Nephron (organoid): ENCODE data around the gene P3H4.

Experiments
- H3K27ac Mint-ChIP-seq, 3 experiments: 2 replicates each; pipeline ENCODE4 v1.8.0; 2020; ENCODE audit warnings: mixed read lengths in 3 of 3, mild to moderate bottlenecking in 2 of 3, moderate library complexity in 1 of 3
- H3K27me3 Mint-ChIP-seq: 2 replicates; pipeline ENCODE4 v1.8.0; 2021; ENCODE audit warnings: low read depth, mild to moderate bottlenecking, moderate library complexity, mixed read lengths
- H3K36me3 Mint-ChIP-seq: 2 replicates; pipeline ENCODE4 v1.8.0; 2020; ENCODE audit warnings: low read depth, mixed read lengths
- H3K4me1 Mint-ChIP-seq: 2 replicates; pipeline ENCODE4 v1.8.0; 2020; ENCODE audit warnings: mixed read lengths
- H3K4me3 Mint-ChIP-seq, 3 experiments: 2 replicates each; pipeline ENCODE4 v1.8.0; 2020; ENCODE audit warnings: mild to moderate bottlenecking in 3 of 3, mixed read lengths in 3 of 3, moderate library complexity in 2 of 3
- H3K9me3 Mint-ChIP-seq: 2 replicates; pipeline ENCODE4 v1.8.0; 2020; ENCODE audit warnings: mixed read lengths
- TF ChIP-seq, protein P1 (sequence below), 3 experiments: fragments of 200-600 bp; sonication (generic); IDR thresholded peaks; one replicate each; pipeline ENCODE4 v1.5.0; 2021; ENCODE audit warnings: antibody characterized with exemption in 3 of 3; ENCODE audit not compliant: unreplicated experiment in 3 of 3

Gene P3H4

GRCh38 chr17:41825175-41825845 is 13.6 kb upstream of the P3H4 start:
- Mint-ChIP-seq H3K27ac (no peak overlapping the region), H3K4me1 (no peaks in the 10 kb centered on the region), H3K27me3 (no peaks in the 10 kb centered on the region), H3K4me3 (no peak overlapping the region), H3K36me3 (peaks cover 39% of the 10 kb centered on the region), H3K9me3 (no peaks in the 10 kb centered on the region)
- TF ChIP-seq, protein P1, sequence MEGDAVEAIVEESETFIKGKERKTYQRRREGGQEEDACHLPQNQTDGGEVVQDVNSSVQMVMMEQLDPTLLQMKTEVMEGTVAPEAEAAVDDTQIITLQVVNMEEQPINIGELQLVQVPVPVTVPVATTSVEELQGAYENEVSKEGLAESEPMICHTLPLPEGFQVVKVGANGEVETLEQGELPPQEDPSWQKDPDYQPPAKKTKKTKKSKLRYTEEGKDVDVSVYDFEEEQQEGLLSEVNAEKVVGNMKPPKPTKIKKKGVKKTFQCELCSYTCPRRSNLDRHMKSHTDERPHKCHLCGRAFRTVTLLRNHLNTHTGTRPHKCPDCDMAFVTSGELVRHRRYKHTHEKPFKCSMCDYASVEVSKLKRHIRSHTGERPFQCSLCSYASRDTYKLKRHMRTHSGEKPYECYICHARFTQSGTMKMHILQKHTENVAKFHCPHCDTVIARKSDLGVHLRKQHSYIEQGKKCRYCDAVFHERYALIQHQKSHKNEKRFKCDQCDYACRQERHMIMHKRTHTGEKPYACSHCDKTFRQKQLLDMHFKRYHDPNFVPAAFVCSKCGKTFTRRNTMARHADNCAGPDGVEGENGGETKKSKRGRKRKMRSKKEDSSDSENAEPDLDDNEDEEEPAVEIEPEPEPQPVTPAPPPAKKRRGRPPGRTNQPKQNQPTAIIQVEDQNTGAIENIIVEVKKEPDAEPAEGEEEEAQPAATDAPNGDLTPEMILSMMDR (IDR thresholded peaks at IDR 0.05; ENCODE audit: unreplicated experiment in 3 of 3) = no peak

GRCh38 chr17:41824086-41824485 is 12.3 kb upstream of the P3H4 start:
- no peak overlapping the region for H3K27ac Mint-ChIP-seq
- H3K36me3 Mint-ChIP-seq = peaks cover 33% of the 10 kb centered on the region
- H3K4me3 Mint-ChIP-seq = no peak overlapping the region
- no peaks in the 10 kb centered on the region for H3K27me3 Mint-ChIP-seq
- no peaks in the 10 kb centered on the region for H3K4me1 Mint-ChIP-seq
- TF ChIP-seq, protein P1 (IDR thresholded peaks at IDR 0.05; ENCODE audit: unreplicated experiment in 3 of 3) = no peak
- H3K9me3 Mint-ChIP-seq = no peaks in the 10 kb centered on the region

GRCh38 chr17:41823580-41823979 is 11.8 kb upstream of the P3H4 start:
- TF ChIP-seq, protein P1 (IDR thresholded peaks at IDR 0.05; ENCODE audit: unreplicated experiment in 3 of 3) = no peak
- Mint-ChIP-seq H3K9me3 (no peaks in the 10 kb centered on the region), H3K27ac (peak overlapping the region in 1 of 3 experiments; percentile 61), H3K4me3 (no peak overlapping the region), H3K27me3 (no peaks in the 10 kb centered on the region), H3K36me3 (peaks cover 29% of the 10 kb centered on the region), H3K4me1 (no peaks in the 10 kb centered on the region)

- no peaks in the 10 kb centered on the region for H3K27me3 Mint-ChIP-seq
- peak overlapping the region in 1 of 3 experiments; percentile 61 for H3K27ac Mint-ChIP-seq
- H3K9me3 Mint-ChIP-seq = no peaks in the 10 kb centered on the region
- H3K4me1 Mint-ChIP-seq = no peaks in the 10 kb centered on the region
- H3K36me3 Mint-ChIP-seq = peaks cover 31% of the 10 kb centered on the region
- TF ChIP-seq, protein P1 (IDR thresholded peaks at IDR 0.05; ENCODE audit: unreplicated experiment in 3 of 3) = no peak
- H3K4me3 Mint-ChIP-seq = no peak overlapping the region
Measured at GRCh38 chr17:41823141-41823524, 11.4 kb upstream of the P3H4 start.

- Mint-ChIP-seq H3K27ac (peak overlapping the region in 1 of 3 experiments; percentile 57), H3K4me3 (no peak overlapping the region), H3K36me3 (peaks cover 31% of the 10 kb centered on the region), H3K27me3 (no peaks in the 10 kb centered on the region), H3K4me1 (no peaks in the 10 kb centered on the region), H3K9me3 (no peaks in the 10 kb centered on the region)
- TF ChIP-seq, protein P1 (IDR thresholded peaks at IDR 0.05; ENCODE audit: unreplicated experiment in 3 of 3) = no peak
Measured at GRCh38 chr17:41822216-41823140, 10.7 kb upstream of the P3H4 start.
